Measurements from ENCODE around the gene SLAMF8. TPM values are rescaled to one million over a fixed set of nuclear protein-coding genes. Genes with fewer than 3 reads are reported as not detected.

Gene SLAMF8
- total RNA-seq, 2 donors from 2014 or later: 3.6 TPM; not detected in 1

GRCh38 chr1:159835356-159835755 is 8.7 kb downstream of the SLAMF8 start:
- no peaks in the 10 kb centered on the region for H3K4me1 ChIP-seq
- H3K9me3 ChIP-seq: no peaks in the 10 kb centered on the region
- H3K36me3 ChIP-seq (replicated peaks in 1 of 2; ENCODE audit: insufficient read depth in 1 of 2, low read depth in 2 of 2): no peaks in the 10 kb centered on the region
- H3K4me3 ChIP-seq: no peak overlapping the region
- no peak for TF ChIP-seq POLR2A (IDR thresholded peaks at IDR 0.05)
- H3K27me3 ChIP-seq: no peaks in the 10 kb centered on the region
- 63 to 73% methylated on average over 3 of the region's 3 CpGs for WGBS, 2 donors
- no peak for ATAC-seq
- H3K27ac ChIP-seq: no peak overlapping the region
- no peak for DNase-seq
- intact Hi-C loops (cut with DNase I): no loop called here

- H3K4me3 ChIP-seq: no peak overlapping the region
- ATAC-seq: no peak
- no peaks in the 10 kb centered on the region for H3K4me1 ChIP-seq
- H3K36me3 ChIP-seq (replicated peaks in 1 of 2; ENCODE audit: insufficient read depth in 1 of 2, low read depth in 2 of 2): no peaks in the 10 kb centered on the region
- no peaks in the 10 kb centered on the region for H3K9me3 ChIP-seq
- intact Hi-C loops (cut with DNase I): no loop called here
- H3K27ac ChIP-seq: no peak overlapping the region
- H3K27me3 ChIP-seq: no peaks in the 10 kb centered on the region
- DNase-seq: no peak
- TF ChIP-seq CTCF (IDR thresholded peaks at IDR 0.05) (peak in 3 of 7 experiments; percentile 16 to 25 (median 17)), POLR2A (IDR thresholded peaks at IDR 0.05) (no peak)
- 62 to 80% methylated on average over 8 of the region's 8 CpGs for WGBS, 2 donors
These were observed 9.3 kb downstream of the SLAMF8 start for GRCh38 chr1:159835862-159836525.

- Histone ChIP-seq H3K4me1 (no peaks in the 10 kb centered on the region), H3K27ac (no peak overlapping the region), H3K4me3 (no peak overlapping the region), H3K9me3 (no peaks in the 10 kb centered on the region), H3K36me3 (replicated peaks in 1 of 2; ENCODE audit: insufficient read depth in 1 of 2, low read depth in 2 of 2) (no peaks in the 10 kb centered on the region), H3K27me3 (no peaks in the 10 kb centered on the region)
- WGBS, 2 donors: 70 to 83% methylated on average over 1 of the region's 1 CpG
- no peak for DNase-seq
- no peak for ATAC-seq
- TF ChIP-seq POLR2A (IDR thresholded peaks at IDR 0.05) (no peak), CTCF (IDR thresholded peaks at IDR 0.05) (no peak)
- intact Hi-C loops (cut with DNase I): no loop called here
These were observed 12.0 kb downstream of the SLAMF8 start for GRCh38 chr1:159838715-159839114.

GRCh38 chr1:159839116-159839849 is 12.6 kb downstream of the SLAMF8 start:
- WGBS, 2 donors: 86 to 88% methylated on average over 5 of the region's 5 CpGs
- TF ChIP-seq CTCF (IDR thresholded peaks at IDR 0.05) (no peak), POLR2A (IDR thresholded peaks at IDR 0.05) (no peak)
- no peaks in the 10 kb centered on the region for H3K27me3 ChIP-seq

GRCh38 chr1:159841749-159842148 is 15.1 kb downstream of the SLAMF8 start:
- TF ChIP-seq CTCF (IDR thresholded peaks at IDR 0.05) (no peak), POLR2A (IDR thresholded peaks at IDR 0.05) (no peak)
- intact Hi-C loops (cut with DNase I): no loop called here
- Histone ChIP-seq H3K4me3 (no peak overlapping the region), H3K27ac (no peak overlapping the region), H3K4me1 (no peaks in the 10 kb centered on the region), H3K27me3 (no peaks in the 10 kb centered on the region), H3K36me3 (replicated peaks in 1 of 2; ENCODE audit: insufficient read depth in 1 of 2, low read depth in 2 of 2) (no peaks in the 10 kb centered on the region), H3K9me3 (no peaks in the 10 kb centered on the region)
- no peak for DNase-seq
- 84 to 88% methylated on average over 2 of the region's 2 CpGs for WGBS, 2 donors
- ATAC-seq: no peak

More at GRCh38 chr1:159839116-159839849, 12.6 kb downstream of the SLAMF8 start:
- no peaks in the 10 kb centered on the region for H3K9me3 ChIP-seq
- intact Hi-C loops (cut with DNase I): no loop called here
- no peak overlapping the region for H3K4me3 ChIP-seq
- DNase-seq (no peak), ATAC-seq (no peak)
- H3K36me3 ChIP-seq (replicated peaks in 1 of 2; ENCODE audit: insufficient read depth in 1 of 2, low read depth in 2 of 2): no peaks in the 10 kb centered on the region
- H3K27ac ChIP-seq: no peak overlapping the region
- H3K4me1 ChIP-seq: no peaks in the 10 kb centered on the region

Data from body of pancreas (tissue), 4 donors.